HCT116 (cell line): ENCODE results near the gene LRRC61. TPM values are rescaled to one million over a fixed set of nuclear protein-coding genes. Genes with fewer than 3 reads are reported as not detected.

Experiments
- ATAC-seq: fragments of 200-7000 bp; cut with Tn5 transposase; 2 replicates; pipeline ENCODE4 v1.9.1; 2020; ENCODE audit warnings: mild to moderate bottlenecking, moderate library complexity
- BruUV-seq: library from RNA; stranded (reverse); fragments of 400-500 nt; replicated peaks from 2 replicates; lab custom pipeline; 2021; lab: Mats Ljungman, UMichigan
- CTCF ChIA-PET: fragments of 300-600 bp; sonication (Branson Sonifier 250); formaldehyde crosslinking; loops from one replicate; lab custom pipeline; 2021; ENCODE audit warnings: antibody characterized with exemption; lab: Charles Lee
- POLR2A ChIA-PET: fragments of 300-600, 350-600 bp; sonication (Branson Sonifier 250); formaldehyde crosslinking; loops from one replicate; lab custom pipeline; 2021; ENCODE audit warnings: antibody characterized with exemption; lab: Charles Lee
- RAD21 ChIA-PET, 2 experiments: fragments of 300-600 bp; sonication (Branson Sonifier 250); formaldehyde crosslinking; loops; one replicate each; lab custom pipeline; 2023; ENCODE audit warnings: low total read pairs in 2 of 2; ENCODE audit not compliant: uncharacterized antibody in 2 of 2, unreplicated experiment in 2 of 2, low non-redundant PET in 1 of 2; lab: Charles Lee
- DNase-seq: peaks from one replicate; pipeline ENCODE4 v3.0.0-alpha.2; 2010; ENCODE audit warnings: low read depth, low spot score
- H2AFZ ChIP-seq: fragments of 200-600 bp; shearing (Covaris generic), sonication (generic); 2 replicates; pipeline ENCODE4 v1.6.1; 2017; ENCODE audit warnings: low read depth, mixed run types, mixed read lengths, antibody characterized with exemption, low read length; ENCODE audit not compliant: poor library complexity, severe bottlenecking
- H3K27ac ChIP-seq: 2 replicates; pipeline ENCODE4 v1.5.1; 2012; ENCODE audit warnings: low read depth, low read length
- H3K27me3 ChIP-seq: fragments of 200-600 bp; sonication (generic); 2 replicates; pipeline ENCODE4 v1.6.1; 2016; ENCODE audit warnings: mixed run types, low read length, mixed read lengths; ENCODE audit not compliant: insufficient read depth
- H3K36me3 ChIP-seq, 2 experiments: fragments of 200-500 bp in 1 of 2; fragments of 200-600 bp in 1 of 2; sonication (Bioruptor generic) in 1 of 2; sonication (generic) in 1 of 2; 2 replicates each; pipeline versions ENCODE4 v1.5.1 to v1.6.1; 2014 to 2016; ENCODE audit warnings: low read length in 2 of 2, inconsistent platforms in 1 of 2, mixed read lengths in 1 of 2, mixed run types in 1 of 2; ENCODE audit not compliant: insufficient read depth in 2 of 2, control insufficient read depth in 1 of 2
- H3K4me1 ChIP-seq, 2 experiments: fragments of 200-600 bp in 1 of 2; sonication (generic) in 1 of 2; 2 replicates each; pipeline versions ENCODE4 v1.5.1 to v1.6.1; 2012 to 2017; ENCODE audit warnings: low read length in 2 of 2, inconsistent platforms in 1 of 2, mild to moderate bottlenecking in 1 of 2, mixed read lengths in 1 of 2, mixed run types in 1 of 2, moderate library complexity in 1 of 2; ENCODE audit not compliant: insufficient read depth in 2 of 2, control insufficient read depth in 1 of 2
- H3K4me2 ChIP-seq: fragments of 200-600 bp; sonication (generic); 2 replicates; pipeline ENCODE4 v1.6.1; 2017; ENCODE audit warnings: mixed run types, low read length, mixed read lengths
- H3K4me3 ChIP-seq, 2 experiments: fragments of 200-600 bp in 1 of 2; sonication (generic) in 1 of 2; replicated peaks in 1 of 2; 2 replicates each; pipeline ENCODE4 v1.5.1; 2011 to 2016; ENCODE audit warnings: low read length in 2 of 2, control low read depth in 1 of 2, low read depth in 1 of 2, mild to moderate bottlenecking in 1 of 2, mixed read lengths in 1 of 2, mixed run types in 1 of 2
- H3K79me2 ChIP-seq: fragments of 200-600 bp; sonication (generic); 2 replicates; pipeline ENCODE4 v1.6.1; 2017; ENCODE audit warnings: mild to moderate bottlenecking, mixed run types, low read length, moderate library complexity, mixed read lengths; ENCODE audit not compliant: insufficient read depth
- H3K9ac ChIP-seq: fragments of 200-600 bp; sonication (generic); 2 replicates; pipeline ENCODE4 v1.6.1; 2016; ENCODE audit warnings: low read length, mixed read lengths
- H3K9me2 ChIP-seq: fragments of 200-600 bp; sonication (generic), shearing (Covaris generic); 2 replicates; pipeline ENCODE4 v1.6.1; 2017; ENCODE audit warnings: mixed run types, mild to moderate bottlenecking, moderate library complexity; ENCODE audit not compliant: insufficient read depth
- H3K9me3 ChIP-seq, 2 experiments: fragments of 200-500 bp in 1 of 2; fragments of 200-600 bp in 1 of 2; sonication (Bioruptor generic) in 1 of 2; sonication (generic) in 1 of 2; 2 replicates each; pipeline ENCODE4 v1.6.1; 2014 to 2017; ENCODE audit warnings: low read length in 2 of 2, mixed read lengths in 2 of 2, inconsistent platforms in 1 of 2, low read depth in 1 of 2, mild to moderate bottlenecking in 1 of 2, mixed run types in 1 of 2, moderate library complexity in 1 of 2; ENCODE audit not compliant: control insufficient read depth in 1 of 2, insufficient read depth in 1 of 2
- H4K20me1 ChIP-seq: fragments of 200-600 bp; sonication (generic), shearing (Covaris generic); 2 replicates; pipeline ENCODE4 v1.6.1; 2017; ENCODE audit warnings: mixed run types, mild to moderate bottlenecking, moderate library complexity; ENCODE audit not compliant: insufficient read depth
- ATF3 ChIP-seq: IDR thresholded peaks from 2 replicates; pipeline ENCODE4 v1.6.1; 2012
- CBX3 ChIP-seq: IDR thresholded peaks from 2 replicates; pipeline ENCODE4 v1.6.1; 2012; ENCODE audit warnings: low read depth
- CEBPB ChIP-seq: IDR thresholded peaks from 2 replicates; pipeline ENCODE4 v1.6.1; 2012; ENCODE audit warnings: low read depth
- EGR1 ChIP-seq: IDR thresholded peaks from 2 replicates; pipeline ENCODE4 v1.6.1; 2012; ENCODE audit warnings: low read depth
- ELF1 ChIP-seq: IDR thresholded peaks from 2 replicates; pipeline ENCODE4 v1.6.1; 2012; ENCODE audit warnings: low read depth, borderline replicate concordance
- EZH2 ChIP-seq: fragments of 200-600 bp; sonication (generic); IDR thresholded peaks from 2 replicates; pipeline ENCODE4 v1.6.1; 2017; ENCODE audit warnings: antibody characterized with exemption, mixed run types
- EZH2phosphoT487 ChIP-seq: fragments of 200-600 bp; IDR thresholded peaks from 2 replicates; pipeline ENCODE4 v1.6.1; 2018; ENCODE audit warnings: antibody characterized with exemption, borderline replicate concordance
- JUND ChIP-seq: IDR thresholded peaks from 2 replicates; pipeline ENCODE4 v1.6.1; 2012
- POLR2AphosphoS5 ChIP-seq: IDR thresholded peaks from 2 replicates; pipeline ENCODE4 v1.6.1; 2011; ENCODE audit warnings: mild to moderate bottlenecking, low read depth, low read length, moderate library complexity
- RAD21 ChIP-seq: IDR thresholded peaks from 2 replicates; pipeline ENCODE4 v1.6.1; 2012; ENCODE audit warnings: low read depth, mild to moderate bottlenecking
- SIN3A ChIP-seq: IDR thresholded peaks from 2 replicates; pipeline ENCODE4 v1.6.1; 2012; ENCODE audit warnings: low read depth
- SP1 ChIP-seq: IDR thresholded peaks from 2 replicates; pipeline ENCODE4 v1.6.1; 2012; ENCODE audit warnings: low read depth
- SRF ChIP-seq: IDR thresholded peaks from 2 replicates; pipeline ENCODE4 v1.6.1; 2012; ENCODE audit warnings: low read depth
- TCF7L2 ChIP-seq: IDR thresholded peaks from 2 replicates; pipeline ENCODE4 v1.7.0; 2011; ENCODE audit warnings: borderline replicate concordance, inconsistent platforms; ENCODE audit not compliant: insufficient read depth, insufficient read length; ENCODE audit errors: extremely low read depth
- YY1 ChIP-seq: IDR thresholded peaks from 2 replicates; pipeline ENCODE4 v1.6.1; 2011; ENCODE audit warnings: low read length, low read depth, moderate library complexity, mild to moderate bottlenecking; ENCODE audit not compliant: insufficient replicate concordance; ENCODE audit errors: extremely low read depth
- ZFX ChIP-seq: fragments of 450-650 bp; IDR thresholded peaks from 2 replicates; pipeline ENCODE4 v1.6.1; 2017
- ZNF274 ChIP-seq: fragments of 200-500 bp; sonication (Bioruptor generic); IDR thresholded peaks from 2 replicates; pipeline ENCODE4 v1.6.1; 2014; ENCODE audit warnings: mild to moderate bottlenecking, low read depth, low read length, inconsistent platforms
- intact Hi-C: fragments of 100-400 bp; cut with micrococcal nuclease; formaldehyde crosslinking; loops from 2 replicates; pipeline ENCODE4 v1.10.0; 2022
- total RNA-seq: library from RNA; stranded (reverse); gene quantifications from one replicate; pipeline ENCODE4 v1.2.1, GENCODE V29; 2021; ENCODE audit not compliant: unreplicated experiment
- TF ChIP-seq, protein P1 (sequence below): IDR thresholded peaks from 2 replicates; pipeline ENCODE4 v1.6.1; 2012
- TF ChIP-seq, protein P2 (sequence below): IDR thresholded peaks from 2 replicates; pipeline ENCODE4 v1.6.1; 2012; ENCODE audit warnings: low read depth

LRRC61 gene
- total RNA-seq, 1 experiment from 2014 or later, result 12.0 TPM

DNA sequence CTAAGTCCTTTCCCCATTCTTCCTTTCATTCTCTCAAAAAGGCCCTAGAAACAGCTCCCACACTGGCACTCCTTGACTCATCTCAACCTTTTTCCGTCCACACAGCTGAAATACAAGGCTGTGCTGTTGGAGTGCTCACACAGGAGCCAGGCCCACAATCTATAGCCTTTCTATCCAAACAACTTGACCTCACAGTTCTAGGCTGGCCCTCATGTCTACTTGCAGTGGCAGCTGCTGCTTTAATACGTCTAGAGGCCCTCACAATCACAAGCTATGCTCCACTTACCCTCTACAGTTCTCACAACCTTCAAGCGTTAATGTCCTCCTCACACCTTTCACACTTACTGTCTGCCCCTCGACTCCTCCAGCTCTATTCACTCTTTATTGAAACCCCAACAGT is 12.0 kb upstream of the LRRC61 start:
- ChIA-PET POLR2A (no interaction called here), CTCF (no interaction called here), RAD21 (no interaction called here)
- H3K9ac ChIP-seq, result no peak overlapping the region
- H3K9me3 ChIP-seq, result no peaks in the 10 kb centered on the region
- TF ChIP-seq ATF3 (no peak), RAD21 (no peak), SP1 (no peak), EZH2 (no peak), JUND (no peak), ELF1 (no peak), TCF7L2 (no peak), ZFX (no peak), SIN3A (no peak), YY1 (no peak), CEBPB (no peak), POLR2AphosphoS5 (no peak), CBX3 (no peak), ZNF274 (no peak), EGR1 (no peak), EZH2phosphoT487 (no peak), SRF (no peak)
- TF ChIP-seq, protein P1, sequence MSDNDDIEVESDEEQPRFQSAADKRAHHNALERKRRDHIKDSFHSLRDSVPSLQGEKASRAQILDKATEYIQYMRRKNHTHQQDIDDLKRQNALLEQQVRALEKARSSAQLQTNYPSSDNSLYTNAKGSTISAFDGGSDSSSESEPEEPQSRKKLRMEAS, result no peak
- TF ChIP-seq, protein P2, sequence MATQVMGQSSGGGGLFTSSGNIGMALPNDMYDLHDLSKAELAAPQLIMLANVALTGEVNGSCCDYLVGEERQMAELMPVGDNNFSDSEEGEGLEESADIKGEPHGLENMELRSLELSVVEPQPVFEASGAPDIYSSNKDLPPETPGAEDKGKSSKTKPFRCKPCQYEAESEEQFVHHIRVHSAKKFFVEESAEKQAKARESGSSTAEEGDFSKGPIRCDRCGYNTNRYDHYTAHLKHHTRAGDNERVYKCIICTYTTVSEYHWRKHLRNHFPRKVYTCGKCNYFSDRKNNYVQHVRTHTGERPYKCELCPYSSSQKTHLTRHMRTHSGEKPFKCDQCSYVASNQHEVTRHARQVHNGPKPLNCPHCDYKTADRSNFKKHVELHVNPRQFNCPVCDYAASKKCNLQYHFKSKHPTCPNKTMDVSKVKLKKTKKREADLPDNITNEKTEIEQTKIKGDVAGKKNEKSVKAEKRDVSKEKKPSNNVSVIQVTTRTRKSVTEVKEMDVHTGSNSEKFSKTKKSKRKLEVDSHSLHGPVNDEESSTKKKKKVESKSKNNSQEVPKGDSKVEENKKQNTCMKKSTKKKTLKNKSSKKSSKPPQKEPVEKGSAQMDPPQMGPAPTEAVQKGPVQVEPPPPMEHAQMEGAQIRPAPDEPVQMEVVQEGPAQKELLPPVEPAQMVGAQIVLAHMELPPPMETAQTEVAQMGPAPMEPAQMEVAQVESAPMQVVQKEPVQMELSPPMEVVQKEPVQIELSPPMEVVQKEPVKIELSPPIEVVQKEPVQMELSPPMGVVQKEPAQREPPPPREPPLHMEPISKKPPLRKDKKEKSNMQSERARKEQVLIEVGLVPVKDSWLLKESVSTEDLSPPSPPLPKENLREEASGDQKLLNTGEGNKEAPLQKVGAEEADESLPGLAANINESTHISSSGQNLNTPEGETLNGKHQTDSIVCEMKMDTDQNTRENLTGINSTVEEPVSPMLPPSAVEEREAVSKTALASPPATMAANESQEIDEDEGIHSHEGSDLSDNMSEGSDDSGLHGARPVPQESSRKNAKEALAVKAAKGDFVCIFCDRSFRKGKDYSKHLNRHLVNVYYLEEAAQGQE, result no peak
- H3K27ac ChIP-seq, result no peak overlapping the region
- H3K4me2 ChIP-seq, result no peak overlapping the region
- no peaks in the 10 kb centered on the region for H3K9me2 ChIP-seq
- DNase-seq (no peak), ATAC-seq (no peak)
- no peaks in the 10 kb centered on the region for H3K79me2 ChIP-seq
- H3K4me3 ChIP-seq, result no peak overlapping the region
- intact Hi-C loops, result no loop called here
- no peaks in the 10 kb centered on the region for H4K20me1 ChIP-seq
- H3K36me3 ChIP-seq, result no peaks in the 10 kb centered on the region
- BruUV-seq, result no TSS peak
- H3K4me1 ChIP-seq, result peaks cover 9 to 39% of the 10 kb centered on the region in 2 experiments
- H3K27me3 ChIP-seq, result no peaks in the 10 kb centered on the region
- no peak overlapping the region for H2AFZ ChIP-seq
